ENCODE results near the gene LAD1.

The LAD1 gene

GRCh38 chr1:201346337-201346939 lies 52.7 kb downstream of the LAD1 start:
- DNase-seq: no peak

- no peak for DNase-seq
Observed at GRCh38 chr1:201345081-201345355, 54.1 kb downstream of the LAD1 start.

GRCh38 chr1:201344206-201345080 lies 54.7 kb downstream of the LAD1 start:
- no peak for DNase-seq

- DNase-seq: no peak
Observed at GRCh38 chr1:201341377-201341776, 57.7 kb downstream of the LAD1 start.

GRCh38 chr1:201336711-201337450 lies 62.2 kb downstream of the LAD1 start:
- no peak for DNase-seq

GRCh38 chr1:201335901-201336300 lies 63.2 kb downstream of the LAD1 start:
- no peak for DNase-seq

GRCh38 chr1:201335174-201335870 lies 63.8 kb downstream of the LAD1 start:
- DNase-seq: no peak

- DNase-seq: no peak
Observed at GRCh38 chr1:201334325-201335173, 64.6 kb downstream of the LAD1 start.

- no peak for DNase-seq
Observed at GRCh38 chr1:201332616-201333335, 66.3 kb downstream of the LAD1 start.

- DNase-seq: no peak
Observed at GRCh38 chr1:201332021-201332420, 67.1 kb downstream of the LAD1 start.

- no peak for DNase-seq
Observed at GRCh38 chr1:201331166-201331565, 68.0 kb downstream of the LAD1 start.

Measured in NCI-H1436 treated with DMSO at 0.1 percent for 48 hours (cell line).